A549 (cell line): ENCODE results near the gene RAD51B.

Experiments
- CBX8 ChIP-seq: fragments of 200-600 bp; sonication (generic); IDR thresholded peaks from 2 replicates; pipeline ENCODE4 v1.6.1; 2016
- CTCF ChIP-seq: fragments of >200 bp; sonication (Bioruptor Twin); formaldehyde crosslinking; IDR thresholded peaks from 3 replicates; pipeline ENCODE4 v1.5.1; 2016
- HOXB5 ChIP-seq: fragments of 250-450 bp; sonication (Bioruptor Pico); IDR thresholded peaks from 2 replicates; pipeline ENCODE4 v1.5.0; 2020; ENCODE audit warnings: mild to moderate bottlenecking, moderate library complexity
- KDM1A ChIP-seq: fragments of 200-600 bp; sonication (generic); IDR thresholded peaks from 2 replicates; pipeline ENCODE4 v1.6.1; 2016; ENCODE audit warnings: low read depth, mild to moderate bottlenecking
- NFE2L2 ChIP-seq: fragments of 150-350 bp; conservative IDR thresholded peaks from 2 replicates; pipeline ENCODE4 v1.6.1; 2014; ENCODE audit warnings: low read length
- POLR2A ChIP-seq: IDR thresholded peaks from 2 replicates; pipeline ENCODE4 v1.6.1; 2012; ENCODE audit warnings: mild to moderate bottlenecking, low read length
- SMC3 ChIP-seq: fragments of >200 bp; sonication (Bioruptor Twin); formaldehyde crosslinking; IDR thresholded peaks from 3 replicates; pipeline ENCODE4 v1.6.1; 2018; ENCODE audit warnings: inconsistent platforms
- USF2 ChIP-seq: fragments of 450-650 bp; IDR thresholded peaks from 2 replicates; pipeline ENCODE4 v1.6.1; 2014; ENCODE audit warnings: antibody characterized with exemption

GRCh38 chr14:68449561-68450181 lies 630.1 kb downstream of the RAD51B start:
- TF ChIP-seq USF2 (no peak), CTCF (no peak), POLR2A (no peak), HOXB5 (CRISPR knock-in tag) (no peak), NFE2L2 (no peak), KDM1A (no peak), CBX8 (no peak), SMC3 (no peak)
